Psoas muscle (tissue), 8 donors: ENCODE results near the gene LRRC56. TPM values are rescaled to one million over a fixed set of nuclear protein-coding genes. Genes with fewer than 3 reads are reported as not detected.

Experiments used
- ATAC-seq, 4 donors: fragments of 200-7000 bp; cut with Tn5 transposase; one replicate each; pipeline ENCODE4 v1.9.1; 2020; ENCODE audit warnings: moderate library complexity in 3 of 4, mild to moderate bottlenecking in 2 of 4
- DNase-seq, 2 donors: peaks; one replicate each; pipeline ENCODE4 v3.0.0-alpha.2; 2020
- H3K27ac ChIP-seq: fragments of 200-600 bp; one replicate; pipeline ENCODE4 v1.8.0; 2022
- H3K27me3 ChIP-seq, 3 donors: fragments of 200-600 bp in 1 of 3; one replicate each; pipeline versions ENCODE4 v1.6.1 to v1.8.0; 2013 to 2022; ENCODE audit warnings: low read length in 2 of 3, mild to moderate bottlenecking in 2 of 3, moderate library complexity in 1 of 3; ENCODE audit not compliant: insufficient read depth in 3 of 3
- H3K36me3 ChIP-seq, 2 donors: fragments of 200-600 bp in 1 of 2; one replicate each; pipeline versions ENCODE4 v1.6.1 to v1.8.0; 2013 to 2022; ENCODE audit warnings: low read depth in 1 of 2, mild to moderate bottlenecking in 1 of 2, moderate library complexity in 1 of 2; ENCODE audit not compliant: insufficient read depth in 1 of 2
- H3K4me1 ChIP-seq: fragments of 200-600 bp; one replicate; pipeline ENCODE4 v1.8.0; 2022
- H3K4me3 ChIP-seq: fragments of 200-600 bp; one replicate; pipeline ENCODE4 v1.8.0; 2022; ENCODE audit warnings: mild to moderate bottlenecking
- H3K9me3 ChIP-seq: fragments of 200-600 bp; one replicate; pipeline ENCODE4 v1.8.0; 2022
- WGBS, 3 donors: extraction: QIAGEN DNeasy Blood & Tissue Kit; methylation state at CpG; one replicate each; pipeline versions ENCODE4 v1.1.6 to v1.1.7; 2013; 5-methylcytosine and 5-hydroxymethylcytosine counted together
- intact Hi-C, 2 donors: fragments of 100-400 bp; cut with DNase I; formaldehyde crosslinking; loops; one replicate each; pipeline versions ENCODE4 v1.11.0 to v1.14.2; 2022
- polyA plus RNA-seq, 3 donors: library from polyadenylated mRNA; stranded (reverse); fragments of 200-250 nt; gene quantifications; one replicate each; pipeline ENCODE4 v1.2.3, GENCODE V29; 2013
- total RNA-seq, 4 donors: library from RNA; stranded (reverse); fragmentation: NEBNext Ultra II Directional in 2 of 4; extraction: Animal tissue kit (Norgen Biotek cat#: 25700) in 2 of 4; gene quantifications; one replicate each; pipeline versions ENCODE4 v1.2.1 to v1.2.4, GENCODE V29; 2021 to 2023
- TF ChIP-seq, protein P1 (sequence below): fragments of 200-600 bp; IDR thresholded peaks from one replicate; pipeline ENCODE4 v1.8.0; 2022; ENCODE audit warnings: antibody characterized with exemption
- donor health status: healthy with polysubstance abuse.
- donor health status: DM: no; HTN: no; CAD: no; lungs with moderate emphysema.
- donor health status: Bipolar disorder and iron deficiency.
- donor health status: healthy.
- donor health status: DM: yes; HTN: yes; CAD: no.
- donor health status: DM: no; HTN: no; CAD: no.
- donor health status: DM: no; HTN: no; CAD: no.
- donor health status: DM: yes; HTN: yes; CAD: no.

Gene LRRC56
- total and polyA plus RNA-seq, 7 donors = 0.30 to 0.84 (median 0.54) TPM; not detected in 1

DNA sequence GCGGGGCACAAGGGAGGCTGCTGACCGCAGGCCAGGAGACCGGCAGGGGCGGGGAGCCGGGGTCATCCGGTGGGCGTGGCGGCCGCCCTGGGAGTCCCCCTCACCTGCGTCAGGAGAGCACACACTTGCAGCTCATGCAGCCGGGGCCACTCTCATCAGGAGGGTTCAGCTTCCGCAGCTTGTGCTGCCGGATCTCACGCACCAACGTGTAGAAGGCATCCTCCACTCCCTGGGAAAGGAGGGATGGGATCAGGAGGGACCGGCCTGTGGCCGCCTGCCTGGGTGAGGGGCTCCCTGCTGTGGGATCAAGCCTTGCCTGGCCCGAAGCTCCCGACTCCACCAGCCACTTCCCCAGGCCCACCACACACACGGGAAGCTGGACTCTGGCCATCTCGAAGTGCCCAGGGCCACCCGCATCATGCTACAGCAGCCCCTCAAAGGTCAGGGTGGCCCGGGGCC is 4.8 kb upstream of the LRRC56 start:
- Histone ChIP-seq H3K27me3 (peaks cover 0 to 7% (median 0%) of the 10 kb centered on the region in 3 donors), H3K4me3 (no peak overlapping the region), H3K9me3 (no peaks in the 10 kb centered on the region), H3K36me3 (peaks cover 0 to 29% of the 10 kb centered on the region in 2 donors), H3K4me1 (peaks cover 40% of the 10 kb centered on the region), H3K27ac (no peak overlapping the region)
- ATAC-seq (no peak), DNase-seq (peak in 1 of 2 donors; percentile 52)
- intact Hi-C loops = no loop called here
- TF ChIP-seq, protein P1, sequence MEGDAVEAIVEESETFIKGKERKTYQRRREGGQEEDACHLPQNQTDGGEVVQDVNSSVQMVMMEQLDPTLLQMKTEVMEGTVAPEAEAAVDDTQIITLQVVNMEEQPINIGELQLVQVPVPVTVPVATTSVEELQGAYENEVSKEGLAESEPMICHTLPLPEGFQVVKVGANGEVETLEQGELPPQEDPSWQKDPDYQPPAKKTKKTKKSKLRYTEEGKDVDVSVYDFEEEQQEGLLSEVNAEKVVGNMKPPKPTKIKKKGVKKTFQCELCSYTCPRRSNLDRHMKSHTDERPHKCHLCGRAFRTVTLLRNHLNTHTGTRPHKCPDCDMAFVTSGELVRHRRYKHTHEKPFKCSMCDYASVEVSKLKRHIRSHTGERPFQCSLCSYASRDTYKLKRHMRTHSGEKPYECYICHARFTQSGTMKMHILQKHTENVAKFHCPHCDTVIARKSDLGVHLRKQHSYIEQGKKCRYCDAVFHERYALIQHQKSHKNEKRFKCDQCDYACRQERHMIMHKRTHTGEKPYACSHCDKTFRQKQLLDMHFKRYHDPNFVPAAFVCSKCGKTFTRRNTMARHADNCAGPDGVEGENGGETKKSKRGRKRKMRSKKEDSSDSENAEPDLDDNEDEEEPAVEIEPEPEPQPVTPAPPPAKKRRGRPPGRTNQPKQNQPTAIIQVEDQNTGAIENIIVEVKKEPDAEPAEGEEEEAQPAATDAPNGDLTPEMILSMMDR = no peak
- WGBS, 3 donors = 74 to 84% (median 82%) methylated on average over 22 to 23 of the region's 23 CpGs

DNA sequence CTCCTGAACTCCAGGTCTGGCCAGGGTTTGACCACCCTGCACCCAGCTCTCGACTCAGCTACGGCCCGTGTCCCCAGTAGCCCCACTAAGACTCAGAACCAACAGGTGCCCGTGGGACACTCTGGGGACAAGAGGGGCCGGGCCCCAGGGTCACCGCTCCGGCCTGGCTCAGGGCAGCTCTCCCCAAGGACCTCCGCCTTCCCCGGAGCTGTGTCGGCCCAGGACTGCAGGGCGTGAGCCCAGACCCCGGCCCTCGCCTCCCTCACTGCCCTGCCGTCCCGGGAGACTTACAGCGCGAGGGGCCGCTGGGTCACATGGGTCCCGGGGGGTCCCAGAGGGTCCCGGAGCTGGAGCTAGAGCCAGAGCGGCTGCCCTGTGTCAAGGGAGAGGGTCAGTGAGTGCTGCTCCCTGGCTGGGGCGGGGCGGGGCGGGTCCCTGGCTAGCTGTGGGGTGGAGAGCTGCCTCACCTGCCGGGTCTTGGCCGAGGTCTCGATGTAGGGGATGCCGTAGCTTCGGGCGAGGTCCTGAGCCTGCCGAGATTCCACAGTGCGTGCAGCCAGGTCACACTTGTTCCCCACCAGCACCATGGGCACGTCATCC is 4.2 kb upstream of the LRRC56 start:
- TF ChIP-seq, protein P1 = no peak
- Histone ChIP-seq H3K4me3 (no peak overlapping the region), H3K36me3 (peaks cover 0 to 29% of the 10 kb centered on the region in 2 donors), H3K4me1 (peaks cover 42% of the 10 kb centered on the region), H3K27me3 (peaks cover 0 to 11% (median 0%) of the 10 kb centered on the region in 3 donors), H3K9me3 (no peaks in the 10 kb centered on the region), H3K27ac (no peak overlapping the region)
- DNase-seq (peak in 1 of 2 donors; percentile 53), ATAC-seq (no peak)
- WGBS, 3 donors = 87 to 93% (median 87%) methylated on average over 30 to 33 of the region's 33 CpGs
- intact Hi-C loops = no loop called here

DNA sequence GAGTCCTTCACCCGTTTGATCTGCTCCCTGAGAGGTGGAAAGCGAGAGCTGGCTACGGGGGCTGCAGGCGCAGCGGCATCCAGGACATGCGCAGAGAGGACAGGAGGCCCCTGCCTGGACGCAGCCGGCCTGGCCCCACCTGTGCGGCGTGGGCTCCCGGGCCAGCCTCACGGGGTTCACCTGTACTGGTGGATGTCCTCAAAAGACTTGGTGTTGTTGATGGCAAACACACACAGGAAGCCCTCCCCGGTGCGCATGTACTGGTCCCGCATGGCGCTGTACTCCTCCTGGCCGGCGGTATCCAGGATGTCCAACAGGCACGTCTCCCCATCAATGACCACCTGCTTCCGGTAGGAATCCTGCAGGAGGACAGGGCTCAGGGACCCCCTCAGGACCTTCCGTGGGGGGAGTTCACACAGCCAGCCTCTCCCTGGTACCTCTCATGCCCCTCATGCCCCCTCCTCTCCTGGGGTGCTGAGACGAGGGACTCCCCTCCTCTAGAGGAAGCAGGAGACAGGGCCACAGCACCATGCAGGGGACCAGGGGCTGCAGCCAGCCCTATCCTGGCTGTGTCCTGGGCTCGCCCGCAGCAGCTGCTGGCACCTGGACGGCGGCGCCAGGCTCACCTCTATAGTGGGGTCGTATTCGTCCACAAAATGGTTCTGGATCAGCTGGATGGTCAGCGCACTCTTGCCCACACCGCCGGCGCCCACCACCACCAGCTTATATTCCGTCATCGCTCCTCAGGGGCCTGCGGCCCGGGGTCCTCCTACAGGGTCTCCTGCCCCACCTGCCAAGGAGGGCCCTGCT is 3.5 kb upstream of the LRRC56 start:
- Histone ChIP-seq H3K27me3 (peaks cover 0 to 11% (median 0%) of the 10 kb centered on the region in 3 donors), H3K27ac (peak overlapping the region; percentile 90), H3K9me3 (no peaks in the 10 kb centered on the region), H3K36me3 (peaks cover 0 to 29% of the 10 kb centered on the region in 2 donors), H3K4me3 (peak overlapping the region; percentile 73), H3K4me1 (peaks cover 38% of the 10 kb centered on the region)
- TF ChIP-seq, protein P1 = no peak
- WGBS, 3 donors = 84 to 87% (median 86%) methylated on average over 36 to 37 of the region's 37 CpGs
- ATAC-seq = no peak
- intact Hi-C loops = no loop called here
- peak in 1 of 2 donors; percentile 53 for DNase-seq

DNA sequence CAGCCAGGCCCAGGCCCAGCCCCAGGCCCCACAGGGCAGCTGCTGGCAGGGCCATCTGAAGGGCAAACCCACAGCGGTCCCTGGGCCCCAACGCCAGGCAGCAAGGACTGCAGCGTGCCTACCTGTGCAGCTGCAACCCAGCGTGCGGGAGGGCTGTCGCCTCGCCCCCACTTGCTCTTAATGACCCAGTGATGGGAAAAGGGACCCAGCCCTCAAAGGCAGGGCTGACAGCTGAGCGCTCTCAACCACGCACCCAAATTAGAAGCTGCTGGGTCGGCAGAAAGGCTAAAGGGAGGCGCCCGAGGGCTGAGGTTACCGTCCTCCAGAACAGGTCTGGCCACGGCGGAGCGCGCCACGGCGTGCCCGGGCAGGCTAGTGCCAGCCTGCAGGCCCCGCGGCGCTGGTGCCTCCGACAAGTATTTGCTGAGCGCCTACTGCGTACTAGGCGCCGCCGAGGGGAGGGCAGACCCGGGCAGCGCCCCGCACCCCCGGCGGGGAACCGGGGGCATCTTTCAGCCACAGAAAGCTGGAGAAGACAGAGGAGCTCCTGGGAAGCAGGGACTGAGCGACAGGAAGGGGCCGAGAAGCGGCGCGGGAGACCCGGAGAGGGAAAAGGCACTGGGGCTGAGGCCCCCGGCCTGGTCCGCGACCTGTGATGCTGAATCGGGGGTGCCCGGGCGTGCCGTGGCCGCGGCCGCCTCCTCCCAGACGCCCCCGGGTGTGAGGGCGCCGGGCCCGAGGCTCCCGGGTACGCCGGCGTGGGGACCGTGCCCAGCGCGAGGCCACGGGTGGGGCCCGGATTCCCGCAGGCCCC is 2.7 kb upstream of the LRRC56 start:
- intact Hi-C loops = no loop called here
- TF ChIP-seq, protein P1 = no peak
- ATAC-seq = peak; percentile 14 to 68 (median 56)
- DNase-seq = peak in 1 of 2 donors; percentile 77
- H3K4me3 ChIP-seq = peak overlapping the region; percentile 73
- peaks cover 0 to 12% (median 0%) of the 10 kb centered on the region in 3 donors for H3K27me3 ChIP-seq
- 5 to 10% (median 7%) methylated on average over 35 to 66 of the region's 66 CpGs for WGBS, 3 donors
- no peaks in the 10 kb centered on the region for H3K9me3 ChIP-seq
- peaks cover 0 to 29% of the 10 kb centered on the region in 2 donors for H3K36me3 ChIP-seq
- peaks cover 30% of the 10 kb centered on the region for H3K4me1 ChIP-seq
- H3K27ac ChIP-seq = peak overlapping the region; percentile 90
